ENCODE results near the gene NBEA. TPM values are rescaled to one million over a fixed set of nuclear protein-coding genes. Genes with fewer than 3 reads are reported as not detected.

The NBEA gene
- polyA plus RNA-seq, 2 of the 4 experiments (the other 2 are of a cell fraction): 3.5 to 11.8 TPM

DNA sequence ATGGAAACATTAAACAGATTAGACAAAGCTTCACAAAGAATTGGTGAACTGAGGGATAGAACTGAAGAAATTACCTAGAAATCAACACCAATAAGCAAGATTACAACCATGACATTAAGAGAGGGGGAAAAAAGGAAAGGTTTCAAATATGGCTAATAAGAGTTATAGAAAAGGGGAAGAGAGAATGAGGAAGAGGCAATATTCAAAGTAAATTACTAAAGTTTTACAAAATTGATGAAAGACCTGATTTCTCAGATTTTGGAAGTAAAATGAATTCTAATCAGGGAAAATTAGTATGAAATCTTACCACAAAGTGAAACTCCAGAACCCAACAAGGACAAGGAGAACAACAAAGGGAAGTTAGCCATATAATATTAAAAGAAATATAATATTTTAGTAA, 187.4 kb downstream of the NBEA start:
- CTCF ChIA-PET: no interaction called here
- DNase-seq (ENCODE audit: low read depth in 1 of 2, low spot score in 1 of 2): no peak
- POLR2A ChIA-PET: no interaction called here
- TF ChIP-seq CHD2 (IDR thresholded peaks at IDR 0.05; ENCODE audit: low read length, partially characterized antibody): no peak
- TF ChIP-seq, protein P1, sequence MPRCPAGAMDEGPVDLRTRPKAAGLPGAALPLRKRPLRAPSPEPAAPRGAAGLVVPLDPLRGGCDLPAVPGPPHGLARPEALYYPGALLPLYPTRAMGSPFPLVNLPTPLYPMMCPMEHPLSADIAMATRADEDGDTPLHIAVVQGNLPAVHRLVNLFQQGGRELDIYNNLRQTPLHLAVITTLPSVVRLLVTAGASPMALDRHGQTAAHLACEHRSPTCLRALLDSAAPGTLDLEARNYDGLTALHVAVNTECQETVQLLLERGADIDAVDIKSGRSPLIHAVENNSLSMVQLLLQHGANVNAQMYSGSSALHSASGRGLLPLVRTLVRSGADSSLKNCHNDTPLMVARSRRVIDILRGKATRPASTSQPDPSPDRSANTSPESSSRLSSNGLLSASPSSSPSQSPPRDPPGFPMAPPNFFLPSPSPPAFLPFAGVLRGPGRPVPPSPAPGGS (IDR thresholded peaks at IDR 0.05): no peak
- no peak for TF ChIP-seq NR3C1 (IDR thresholded peaks at IDR 0.05)
- TF ChIP-seq SREBF2 (IDR thresholded peaks at IDR 0.05): no peak
- no peak for TF ChIP-seq RFX5 (IDR thresholded peaks at IDR 0.05)
- no peak for TF ChIP-seq HOXA7 (CRISPR knock-in tag; IDR thresholded peaks at IDR 0.05)
- no peak for TF ChIP-seq HOXB5 (CRISPR knock-in tag; IDR thresholded peaks at IDR 0.05)
- TF ChIP-seq GATA3 (IDR thresholded peaks at IDR 0.05; ENCODE audit: borderline replicate concordance): no peak
- TF ChIP-seq ESRRA (IDR thresholded peaks at IDR 0.05; ENCODE audit: borderline replicate concordance, low read length): no peak
- TF ChIP-seq, protein P2, sequence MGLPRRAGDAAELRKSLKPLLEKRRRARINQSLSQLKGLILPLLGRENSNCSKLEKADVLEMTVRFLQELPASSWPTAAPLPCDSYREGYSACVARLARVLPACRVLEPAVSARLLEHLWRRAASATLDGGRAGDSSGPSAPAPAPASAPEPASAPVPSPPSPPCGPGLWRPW (IDR thresholded peaks at IDR 0.05): no peak
- TF ChIP-seq RCOR1 (IDR thresholded peaks at IDR 0.05; ENCODE audit: low read depth, low read length): no peak
- no peak for TF ChIP-seq HDAC2 (IDR thresholded peaks at IDR 0.05)
- TF ChIP-seq SMC3 (IDR thresholded peaks at IDR 0.05): no peak
- Histone ChIP-seq H3K4me3 (no peak overlapping the region), H3K4me1 (no peaks in the 10 kb centered on the region), H3K4me2 (no peak overlapping the region), H3K9me3 (no peaks in the 10 kb centered on the region), H3K27ac (no peak overlapping the region)
- no peak for FAIRE-seq
- ATAC-seq: no peak

DNA sequence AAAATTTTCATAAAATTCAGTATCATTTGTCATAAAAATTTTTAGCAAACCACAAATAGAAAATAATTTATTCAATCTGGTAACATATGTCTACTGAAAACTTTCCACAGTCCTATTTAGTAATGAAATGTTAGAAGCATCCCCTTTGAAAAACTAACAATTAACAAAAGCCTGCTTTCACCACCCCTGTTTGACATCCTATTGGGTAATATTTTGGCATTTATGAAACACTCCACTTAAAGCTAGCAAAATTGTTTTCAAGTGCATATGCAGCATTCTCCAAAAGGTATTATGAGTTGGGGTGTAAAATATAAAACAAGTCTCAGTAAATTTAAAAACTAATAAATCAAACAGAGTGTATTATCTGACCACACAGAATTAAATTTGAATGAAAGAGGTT, 189.4 kb downstream of the NBEA start:
- no peak for DNase-seq (ENCODE audit: low read depth in 1 of 2, low spot score in 1 of 2)
- Histone ChIP-seq H3K27ac (no peak overlapping the region), H3K4me3 (no peak overlapping the region), H3K4me1 (no peaks in the 10 kb centered on the region), H3K9me3 (no peaks in the 10 kb centered on the region), H3K4me2 (no peak overlapping the region)
- no peak for FAIRE-seq
- ChIA-PET CTCF (no interaction called here), POLR2A (no interaction called here)
- no peak for ATAC-seq
- TF ChIP-seq, protein P3, sequence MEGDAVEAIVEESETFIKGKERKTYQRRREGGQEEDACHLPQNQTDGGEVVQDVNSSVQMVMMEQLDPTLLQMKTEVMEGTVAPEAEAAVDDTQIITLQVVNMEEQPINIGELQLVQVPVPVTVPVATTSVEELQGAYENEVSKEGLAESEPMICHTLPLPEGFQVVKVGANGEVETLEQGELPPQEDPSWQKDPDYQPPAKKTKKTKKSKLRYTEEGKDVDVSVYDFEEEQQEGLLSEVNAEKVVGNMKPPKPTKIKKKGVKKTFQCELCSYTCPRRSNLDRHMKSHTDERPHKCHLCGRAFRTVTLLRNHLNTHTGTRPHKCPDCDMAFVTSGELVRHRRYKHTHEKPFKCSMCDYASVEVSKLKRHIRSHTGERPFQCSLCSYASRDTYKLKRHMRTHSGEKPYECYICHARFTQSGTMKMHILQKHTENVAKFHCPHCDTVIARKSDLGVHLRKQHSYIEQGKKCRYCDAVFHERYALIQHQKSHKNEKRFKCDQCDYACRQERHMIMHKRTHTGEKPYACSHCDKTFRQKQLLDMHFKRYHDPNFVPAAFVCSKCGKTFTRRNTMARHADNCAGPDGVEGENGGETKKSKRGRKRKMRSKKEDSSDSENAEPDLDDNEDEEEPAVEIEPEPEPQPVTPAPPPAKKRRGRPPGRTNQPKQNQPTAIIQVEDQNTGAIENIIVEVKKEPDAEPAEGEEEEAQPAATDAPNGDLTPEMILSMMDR (IDR thresholded peaks at IDR 0.05): no peak
- TF ChIP-seq KDM1A (IDR thresholded peaks at IDR 0.05; ENCODE audit: low read depth) (no peak), RFX5 (IDR thresholded peaks at IDR 0.05) (no peak), RARB (CRISPR knock-in tag; IDR thresholded peaks at IDR 0.05) (no peak), HOXA7 (CRISPR knock-in tag; IDR thresholded peaks at IDR 0.05) (no peak), FOSB (CRISPR knock-in tag; IDR thresholded peaks at IDR 0.05) (no peak), NFE2L2 (conservative IDR thresholded peaks at IDR 0.05; ENCODE audit: low read length) (no peak), KDM5A (IDR thresholded peaks at IDR 0.05) (no peak)
- TF ChIP-seq, protein P4, sequence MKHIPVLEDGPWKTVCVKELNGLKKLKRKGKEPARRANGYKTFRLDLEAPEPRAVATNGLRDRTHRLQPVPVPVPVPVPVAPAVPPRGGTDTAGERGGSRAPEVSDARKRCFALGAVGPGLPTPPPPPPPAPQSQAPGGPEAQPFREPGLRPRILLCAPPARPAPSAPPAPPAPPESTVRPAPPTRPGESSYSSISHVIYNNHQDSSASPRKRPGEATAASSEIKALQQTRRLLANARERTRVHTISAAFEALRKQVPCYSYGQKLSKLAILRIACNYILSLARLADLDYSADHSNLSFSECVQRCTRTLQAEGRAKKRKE (CRISPR knock-in tag; IDR thresholded peaks at IDR 0.05; ENCODE audit: low read depth): no peak
- TF ChIP-seq, protein P1 (IDR thresholded peaks at IDR 0.05): no peak
- TF ChIP-seq, protein P5, sequence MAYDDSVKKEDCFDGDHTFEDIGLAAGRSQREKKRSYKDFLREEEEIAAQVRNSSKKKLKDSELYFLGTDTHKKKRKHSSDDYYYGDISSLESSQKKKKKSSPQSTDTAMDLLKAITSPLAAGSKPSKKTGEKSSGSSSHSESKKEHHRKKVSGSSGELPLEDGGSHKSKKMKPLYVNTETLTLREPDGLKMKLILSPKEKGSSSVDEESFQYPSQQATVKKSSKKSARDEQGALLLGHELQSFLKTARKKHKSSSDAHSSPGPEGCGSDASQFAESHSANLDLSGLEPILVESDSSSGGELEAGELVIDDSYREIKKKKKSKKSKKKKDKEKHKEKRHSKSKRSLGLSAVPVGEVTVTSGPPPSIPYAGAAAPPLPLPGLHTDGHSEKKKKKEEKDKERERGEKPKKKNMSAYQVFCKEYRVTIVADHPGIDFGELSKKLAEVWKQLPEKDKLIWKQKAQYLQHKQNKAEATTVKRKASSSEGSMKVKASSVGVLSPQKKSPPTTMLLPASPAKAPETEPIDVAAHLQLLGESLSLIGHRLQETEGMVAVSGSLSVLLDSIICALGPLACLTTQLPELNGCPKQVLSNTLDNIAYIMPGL (CRISPR knock-in tag; IDR thresholded peaks at IDR 0.05; ENCODE audit: borderline replicate concordance): no peak
- TF ChIP-seq, protein P6, sequence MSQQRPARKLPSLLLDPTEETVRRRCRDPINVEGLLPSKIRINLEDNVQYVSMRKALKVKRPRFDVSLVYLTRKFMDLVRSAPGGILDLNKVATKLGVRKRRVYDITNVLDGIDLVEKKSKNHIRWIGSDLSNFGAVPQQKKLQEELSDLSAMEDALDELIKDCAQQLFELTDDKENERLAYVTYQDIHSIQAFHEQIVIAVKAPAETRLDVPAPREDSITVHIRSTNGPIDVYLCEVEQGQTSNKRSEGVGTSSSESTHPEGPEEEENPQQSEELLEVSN (IDR thresholded peaks at IDR 0.05; ENCODE audit: borderline replicate concordance, low read depth): no peak
- TF ChIP-seq, protein P7, sequence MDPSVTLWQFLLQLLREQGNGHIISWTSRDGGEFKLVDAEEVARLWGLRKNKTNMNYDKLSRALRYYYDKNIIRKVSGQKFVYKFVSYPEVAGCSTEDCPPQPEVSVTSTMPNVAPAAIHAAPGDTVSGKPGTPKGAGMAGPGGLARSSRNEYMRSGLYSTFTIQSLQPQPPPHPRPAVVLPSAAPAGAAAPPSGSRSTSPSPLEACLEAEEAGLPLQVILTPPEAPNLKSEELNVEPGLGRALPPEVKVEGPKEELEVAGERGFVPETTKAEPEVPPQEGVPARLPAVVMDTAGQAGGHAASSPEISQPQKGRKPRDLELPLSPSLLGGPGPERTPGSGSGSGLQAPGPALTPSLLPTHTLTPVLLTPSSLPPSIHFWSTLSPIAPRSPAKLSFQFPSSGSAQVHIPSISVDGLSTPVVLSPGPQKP (IDR thresholded peaks at IDR 0.05; ENCODE audit: low read depth, low read length): no peak

Data from A549 (cell line).